Measurements from ENCODE around the gene ITGB2.

The ITGB2 gene

DNA sequence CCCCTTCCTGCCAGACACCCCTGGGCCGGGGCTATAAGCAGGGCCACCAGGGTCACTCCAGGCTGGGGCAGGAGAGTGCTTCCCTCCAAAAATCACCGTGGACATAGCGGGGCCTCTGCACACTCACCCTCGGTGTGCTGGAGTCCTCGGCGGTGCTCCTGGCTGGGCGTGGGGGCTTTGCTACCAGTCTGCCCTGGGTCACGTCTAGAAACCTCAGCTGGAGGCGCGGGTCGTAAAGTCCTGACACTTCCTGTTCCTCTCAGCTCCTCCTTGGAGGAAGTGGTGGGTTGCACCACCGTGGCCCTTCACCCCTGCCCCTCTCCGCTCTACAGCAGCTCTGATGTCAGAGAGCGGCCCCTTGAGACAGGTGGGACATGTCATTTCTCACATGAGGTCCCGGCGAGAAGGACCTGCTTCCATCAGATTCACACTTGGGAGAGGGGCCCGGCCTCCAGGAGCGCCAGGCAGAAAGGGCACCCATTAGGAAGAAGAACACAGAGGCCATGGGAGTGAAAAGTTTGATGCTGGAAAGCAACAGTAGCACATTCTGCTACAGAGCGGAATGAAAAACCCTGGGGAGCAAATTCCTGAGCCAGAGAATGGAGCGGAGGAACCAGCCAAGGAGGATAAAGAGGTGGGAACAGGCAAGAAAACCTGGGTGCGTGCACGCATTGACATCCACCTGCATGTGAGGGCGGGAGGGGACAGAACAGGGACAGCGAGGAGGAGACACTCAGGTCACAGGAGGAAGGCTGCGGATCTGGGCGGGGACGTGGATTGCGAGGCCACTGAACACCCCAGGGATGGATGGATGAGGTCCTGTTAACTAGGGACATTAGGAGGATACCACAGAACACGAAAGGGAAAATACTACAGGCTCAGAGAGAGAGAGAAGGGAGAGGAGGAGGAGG is at the start of gene ITGB2:
Gene ITGB2, minus strand, starts transcription at position 206 of the 911 bp plus-strand sequence. CDS start 10,117 bp downstream, outside the sequence.
- DNase-seq (ENCODE audit: low read depth) = no peak

- DNase-seq (ENCODE audit: low read depth) = no peak
These were observed 49.4 kb upstream of the ITGB2 start for GRCh38 chr21:44969931-44970755.

DNA sequence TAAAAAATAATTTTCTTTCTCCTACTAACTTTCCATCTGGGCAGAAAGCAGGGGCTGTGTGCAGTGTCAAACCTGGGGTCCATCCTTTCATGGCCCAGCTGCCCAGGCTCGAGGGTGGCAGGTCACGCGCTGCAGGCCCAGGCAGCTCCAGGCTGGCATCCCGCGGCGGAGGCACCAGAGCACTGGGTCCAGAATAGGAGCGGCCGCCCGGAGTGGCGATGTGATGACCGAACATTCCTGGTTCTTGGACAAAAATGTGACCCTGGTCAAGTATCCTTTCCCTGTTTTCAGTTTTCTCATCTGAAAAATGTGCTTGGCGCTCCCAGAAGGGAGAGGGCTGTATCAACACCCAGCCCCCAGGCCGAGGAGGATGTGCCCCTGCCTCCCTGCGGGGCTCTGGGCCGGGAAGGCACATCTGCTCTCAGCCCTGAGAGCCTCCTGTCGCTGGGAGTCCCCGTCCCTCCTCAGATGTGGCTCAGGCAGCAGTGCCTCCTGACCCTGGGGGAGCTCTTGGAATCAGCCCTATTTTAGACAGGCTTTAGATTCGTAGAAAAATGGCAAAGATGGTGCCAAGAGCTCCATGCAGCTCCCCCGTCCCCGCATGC is 48.5 kb upstream of the ITGB2 start:
- no peak for DNase-seq (ENCODE audit: low read depth)

GRCh38 chr21:44967082-44968047 is 46.7 kb upstream of the ITGB2 start:
- DNase-seq (ENCODE audit: low read depth) = no peak

DNA sequence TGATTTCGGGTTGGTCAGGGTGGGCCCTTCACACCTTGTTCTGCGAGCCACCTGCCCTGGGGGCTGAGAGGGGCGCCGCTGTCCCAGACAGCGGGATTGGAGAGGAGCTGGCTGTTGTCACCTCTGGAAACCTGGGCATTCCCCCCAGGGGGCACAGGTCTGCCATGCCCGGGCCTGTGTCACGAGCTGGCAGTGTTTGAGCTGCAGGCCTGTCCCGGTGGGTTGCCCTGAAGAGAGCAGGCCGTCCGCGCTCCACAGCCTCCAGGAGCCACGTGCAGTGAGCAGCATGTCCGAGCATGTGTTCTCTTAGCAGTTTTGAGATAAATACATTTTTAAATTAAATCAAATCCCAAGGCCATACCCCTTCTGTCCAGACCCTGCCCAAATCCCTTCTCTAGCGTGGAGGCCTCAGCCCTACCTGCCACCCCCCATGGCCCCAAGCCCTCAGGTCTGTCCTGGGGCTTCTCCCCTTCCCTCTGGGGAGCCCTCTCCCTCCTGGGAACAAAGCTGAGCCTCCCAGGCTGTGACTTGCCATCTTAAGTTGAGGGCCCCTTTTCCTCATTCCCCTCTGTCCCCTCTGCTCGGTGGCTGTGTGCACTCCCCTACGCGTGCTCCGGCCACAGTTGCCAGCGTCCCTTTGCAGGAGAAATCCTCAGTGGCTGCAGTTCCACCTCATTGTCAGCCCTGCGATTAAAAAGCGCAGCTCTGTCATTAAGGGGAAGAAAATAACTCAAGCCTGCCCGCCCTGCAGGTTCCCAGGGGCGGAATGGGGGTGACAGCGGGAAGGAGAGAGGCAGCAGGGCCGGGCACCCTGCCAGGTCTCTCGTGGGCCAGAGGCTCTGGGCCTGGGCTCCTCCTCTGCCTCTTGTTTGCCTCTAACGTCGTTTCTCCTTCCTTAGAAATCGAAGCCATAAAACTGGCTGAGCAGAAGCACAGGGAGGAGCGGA is 45.7 kb upstream of the ITGB2 start:
- no peak for DNase-seq (ENCODE audit: low read depth)

DNA sequence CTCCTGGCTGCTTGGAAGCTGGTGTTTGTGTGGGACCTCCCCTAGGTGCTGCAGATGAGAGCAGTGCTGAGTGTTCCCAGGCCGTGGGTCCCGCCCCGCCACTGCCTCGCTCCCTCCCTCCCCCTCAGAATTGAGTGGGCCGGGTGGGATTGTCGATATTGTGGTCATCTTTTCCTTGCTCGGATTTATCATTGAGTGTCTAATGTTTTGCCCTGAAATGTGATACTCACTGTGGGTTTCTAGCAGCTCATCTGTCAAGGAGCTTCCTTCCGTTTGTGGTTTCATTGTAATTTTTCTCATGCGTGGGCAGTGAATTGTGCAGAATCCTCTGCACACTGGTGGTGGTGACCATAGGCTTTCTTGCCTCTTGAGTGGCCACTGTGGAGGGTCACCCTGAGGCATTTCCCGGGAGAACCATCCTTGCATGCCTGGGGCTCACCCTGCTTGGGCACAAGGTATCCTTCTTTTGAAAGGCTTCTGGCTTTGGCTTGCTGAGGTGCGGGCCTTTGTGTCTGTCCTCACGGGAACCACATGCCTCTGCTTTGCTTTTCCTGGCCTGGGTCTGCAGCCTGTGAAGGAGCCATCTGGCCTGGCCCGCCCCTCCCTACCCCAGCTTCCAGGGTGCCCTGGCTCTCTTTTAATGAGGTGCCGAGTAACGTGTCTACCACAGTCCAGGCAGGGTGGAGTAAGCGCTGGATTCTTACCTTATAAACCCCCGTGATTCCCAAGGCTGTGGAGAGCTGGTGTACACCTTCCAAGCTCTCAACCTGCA is 44.7 kb upstream of the ITGB2 start:
- no peak for DNase-seq (ENCODE audit: low read depth)

GRCh38 chr21:44964381-44964780 is 43.7 kb upstream of the ITGB2 start:
- no peak for DNase-seq (ENCODE audit: low read depth)

GRCh38 chr21:44962403-44962966 is 41.8 kb upstream of the ITGB2 start:
- peak; percentile 63 for DNase-seq (ENCODE audit: low read depth)

GRCh38 chr21:44960141-44961092 is 39.7 kb upstream of the ITGB2 start:
- DNase-seq (ENCODE audit: low read depth) = no peak

GRCh38 chr21:44959376-44960091 is 38.8 kb upstream of the ITGB2 start:
- DNase-seq (ENCODE audit: low read depth) = no peak

DNA sequence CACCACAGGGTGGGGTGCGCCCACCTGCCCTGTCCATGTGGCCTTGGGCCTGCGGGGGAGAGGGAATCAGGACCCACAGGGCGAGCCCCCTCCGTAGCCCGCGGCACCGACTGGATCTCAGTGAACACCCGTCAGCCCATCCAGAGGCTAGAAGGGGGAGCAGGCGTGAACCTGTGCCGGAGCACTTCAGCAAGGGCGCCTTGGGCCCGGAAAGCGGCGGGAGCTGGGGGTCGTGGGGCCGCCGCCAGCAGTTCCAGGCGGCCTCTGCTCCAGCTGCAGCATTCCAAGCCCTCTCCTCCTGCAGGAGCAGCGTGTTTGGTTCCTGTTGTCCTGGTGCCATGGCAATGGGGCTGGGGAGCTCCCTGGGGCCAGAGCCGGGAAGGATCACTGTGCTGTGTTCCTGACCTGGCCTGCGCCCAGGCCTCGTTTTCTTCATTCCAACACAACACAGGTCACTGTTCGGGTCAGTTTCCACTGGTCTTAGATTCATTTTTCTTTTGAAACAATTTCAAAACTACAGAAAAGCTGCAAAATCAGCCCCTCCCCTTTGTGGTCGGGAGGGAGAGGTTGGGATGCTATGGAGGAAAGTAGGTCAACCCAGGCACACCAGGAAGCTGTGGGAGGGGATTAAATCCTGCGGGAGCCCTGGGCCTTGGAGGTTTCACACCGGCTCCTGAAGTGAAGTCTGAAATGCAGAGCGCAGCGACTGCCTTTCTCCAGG is 37.9 kb upstream of the ITGB2 start:
- DNase-seq (ENCODE audit: low read depth) = no peak

DNA sequence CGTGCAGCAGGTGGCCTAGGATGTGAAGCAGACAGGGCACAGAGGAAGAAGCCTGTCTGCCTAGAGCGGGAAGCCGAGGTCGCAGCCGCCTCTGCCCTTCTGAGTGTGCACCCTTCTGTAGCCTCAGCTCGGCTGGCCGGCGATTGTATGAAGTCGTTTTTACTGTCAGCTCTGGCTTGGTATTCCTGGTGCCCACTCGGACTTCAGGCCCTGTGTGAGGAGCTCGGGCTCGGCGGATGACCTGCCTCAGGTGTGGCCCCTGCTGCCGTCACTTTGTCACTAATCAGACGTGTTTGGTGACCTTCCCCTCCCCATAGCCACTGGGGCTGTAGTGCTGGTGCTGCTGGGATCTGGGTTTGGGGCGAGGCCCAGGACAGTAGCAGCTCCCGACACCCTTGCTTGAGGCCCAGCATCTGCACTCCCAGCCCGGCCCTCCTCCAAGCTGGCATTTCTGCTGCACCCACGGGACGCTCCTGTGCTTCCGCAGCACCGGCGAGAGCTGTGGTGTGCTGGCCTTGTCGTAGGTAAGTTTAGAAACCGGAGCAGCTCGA is 37.3 kb upstream of the ITGB2 start:
- no peak for DNase-seq (ENCODE audit: low read depth)

GRCh38 chr21:44957047-44957831 is 36.5 kb upstream of the ITGB2 start:
- no peak for DNase-seq (ENCODE audit: low read depth)

DNA sequence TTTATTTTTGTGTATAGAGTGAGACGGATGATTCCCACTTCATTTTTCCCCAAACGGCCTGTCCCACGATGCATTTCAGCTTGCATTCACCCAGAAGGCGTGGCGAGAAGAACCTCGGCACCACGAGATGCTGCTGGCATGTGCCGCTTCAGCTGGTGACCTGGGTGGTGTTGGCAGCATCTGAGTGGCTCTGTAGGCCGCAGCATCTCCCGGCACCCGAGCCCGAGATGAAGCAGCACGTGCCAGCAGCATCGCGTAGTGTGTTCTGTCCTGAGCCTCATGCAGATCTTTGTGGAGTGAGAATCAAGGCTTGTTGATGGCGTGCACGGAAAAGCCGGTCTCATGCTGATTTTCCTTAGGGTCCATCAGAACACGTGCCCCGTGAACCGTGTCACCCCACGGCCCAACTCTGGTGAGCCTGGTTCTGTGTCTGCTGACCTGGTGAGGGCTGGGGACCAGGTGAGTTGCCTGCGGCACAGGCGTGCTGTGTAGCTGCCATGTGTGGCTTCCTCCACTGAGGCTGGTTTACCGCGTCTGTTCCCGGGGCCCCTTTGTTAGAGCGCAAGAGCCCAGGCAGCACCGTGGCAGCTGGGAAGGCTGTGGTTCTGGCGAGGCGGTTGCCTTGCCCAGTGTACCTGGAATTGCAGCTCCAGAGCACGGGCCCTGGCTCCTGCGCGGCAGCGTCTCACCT is 35.8 kb upstream of the ITGB2 start:
- no peak for DNase-seq (ENCODE audit: low read depth)

DNA sequence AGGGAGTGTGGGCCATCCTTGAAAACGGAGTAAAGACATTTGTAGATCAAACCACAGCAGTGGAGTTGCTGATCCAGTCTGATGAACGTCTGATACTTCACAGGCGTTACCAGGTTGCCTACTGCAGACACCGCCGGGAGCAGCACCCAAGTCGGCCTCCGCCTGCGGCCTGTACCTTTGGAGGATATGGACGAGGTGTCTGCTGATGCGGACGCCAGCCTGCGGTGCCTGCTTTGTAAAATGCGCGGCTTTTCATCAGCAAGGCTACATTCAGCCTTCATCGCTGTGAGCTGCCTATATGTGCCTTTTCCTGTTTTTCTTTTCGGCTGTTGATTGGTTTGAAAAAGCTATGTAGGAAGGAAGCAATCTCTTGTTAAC is 35.1 kb upstream of the ITGB2 start:
- DNase-seq (ENCODE audit: low read depth) = no peak

Data from HS-5 (cell line).